ENCODE measurements around the gene C14orf180.

GRCh38 chr14:104594310-104595046 is 14.9 kb downstream of the C14orf180 start:
- no peak for TF ChIP-seq EZH2phosphoT487 (IDR thresholded peaks at IDR 0.05; ENCODE audit: low read depth)
- TF ChIP-seq, protein P1, sequence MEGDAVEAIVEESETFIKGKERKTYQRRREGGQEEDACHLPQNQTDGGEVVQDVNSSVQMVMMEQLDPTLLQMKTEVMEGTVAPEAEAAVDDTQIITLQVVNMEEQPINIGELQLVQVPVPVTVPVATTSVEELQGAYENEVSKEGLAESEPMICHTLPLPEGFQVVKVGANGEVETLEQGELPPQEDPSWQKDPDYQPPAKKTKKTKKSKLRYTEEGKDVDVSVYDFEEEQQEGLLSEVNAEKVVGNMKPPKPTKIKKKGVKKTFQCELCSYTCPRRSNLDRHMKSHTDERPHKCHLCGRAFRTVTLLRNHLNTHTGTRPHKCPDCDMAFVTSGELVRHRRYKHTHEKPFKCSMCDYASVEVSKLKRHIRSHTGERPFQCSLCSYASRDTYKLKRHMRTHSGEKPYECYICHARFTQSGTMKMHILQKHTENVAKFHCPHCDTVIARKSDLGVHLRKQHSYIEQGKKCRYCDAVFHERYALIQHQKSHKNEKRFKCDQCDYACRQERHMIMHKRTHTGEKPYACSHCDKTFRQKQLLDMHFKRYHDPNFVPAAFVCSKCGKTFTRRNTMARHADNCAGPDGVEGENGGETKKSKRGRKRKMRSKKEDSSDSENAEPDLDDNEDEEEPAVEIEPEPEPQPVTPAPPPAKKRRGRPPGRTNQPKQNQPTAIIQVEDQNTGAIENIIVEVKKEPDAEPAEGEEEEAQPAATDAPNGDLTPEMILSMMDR (IDR thresholded peaks at IDR 0.05; ENCODE audit: low read depth, low read length): no peak

Data from OCI-LY3 (cell line).